RPMI7951 (cell line): ENCODE data around the gene LIMA1. TPM values are rescaled to one million over a fixed set of nuclear protein-coding genes. Genes with fewer than 3 reads are reported as not detected.
"Not testable (repeated sequence)": the region's sequence is repeated elsewhere in the genome, so short reads cannot be mapped to it uniquely, and the experiment has no call there.

Source experiments
- DNase-seq: peaks from one replicate; pipeline ENCODE4 v3.0.0-alpha.2; 2012; ENCODE audit warnings: low read depth
- total RNA-seq: library from RNA; depleted of rRNA; stranded (reverse); fragments of >200 nt; shearing (Covaris generic); gene quantifications from 2 replicates; pipeline ENCODE4 v1.2.3, GENCODE V29; 2014

LIMA1 gene
- total RNA-seq, 1 experiment from 2014 or later: 86.3 TPM

- DNase-seq: not testable (repeated sequence)
These were observed 64.3 kb downstream of the LIMA1 start for GRCh38 chr12:50219001-50219400.

- peak; percentile 57 for DNase-seq
These were observed 64.9 kb downstream of the LIMA1 start for GRCh38 chr12:50218386-50218785.

GRCh38 chr12:50217202-50217601, 66.1 kb downstream of the LIMA1 start:
- no peak for DNase-seq

- no peak for DNase-seq
These were observed 68.3 kb downstream of the LIMA1 start for GRCh38 chr12:50215033-50215432.

GRCh38 chr12:50214018-50214417, 69.3 kb downstream of the LIMA1 start:
- no peak for DNase-seq

GRCh38 chr12:50213439-50213838, 69.9 kb downstream of the LIMA1 start:
- no peak for DNase-seq

- DNase-seq: no peak
These were observed 71.3 kb downstream of the LIMA1 start for GRCh38 chr12:50212071-50212467.

- peak; percentile 36 for DNase-seq
These were observed 71.8 kb downstream of the LIMA1 start for GRCh38 chr12:50211392-50212070.

GRCh38 chr12:50207424-50207823, 75.9 kb downstream of the LIMA1 start:
- DNase-seq: no peak

- DNase-seq: no peak
These were observed 77.7 kb downstream of the LIMA1 start for GRCh38 chr12:50205648-50206047.

GRCh38 chr12:50203691-50204090, 79.6 kb downstream of the LIMA1 start:
- no peak for DNase-seq

GRCh38 chr12:50201987-50202521, 81.3 kb downstream of the LIMA1 start:
- DNase-seq: peak; percentile 80

- peak; percentile 44 for DNase-seq
These were observed 82.6 kb downstream of the LIMA1 start for GRCh38 chr12:50200552-50201273.

- no peak for DNase-seq
These were observed 84.5 kb downstream of the LIMA1 start for GRCh38 chr12:50198829-50199228.

GRCh38 chr12:50197297-50197727, 86.0 kb downstream of the LIMA1 start:
- DNase-seq: no peak

GRCh38 chr12:50196537-50196936, 86.8 kb downstream of the LIMA1 start:
- no peak for DNase-seq

- no peak for DNase-seq
These were observed 87.5 kb downstream of the LIMA1 start for GRCh38 chr12:50195832-50196231.

- DNase-seq: no peak
These were observed 90.4 kb downstream of the LIMA1 start for GRCh38 chr12:50192908-50193307.

- DNase-seq: no peak
These were observed 91.1 kb downstream of the LIMA1 start for GRCh38 chr12:50192236-50192635.

- DNase-seq: no peak
These were observed 92.5 kb downstream of the LIMA1 start for GRCh38 chr12:50190859-50191258.

- DNase-seq: no peak
These were observed 94.3 kb downstream of the LIMA1 start for GRCh38 chr12:50188875-50189575.

- DNase-seq: no peak
These were observed 95.0 kb downstream of the LIMA1 start for GRCh38 chr12:50188241-50188781.
